Measurements from ENCODE around the gene TTC24. TPM values are rescaled to one million over a fixed set of nuclear protein-coding genes. Genes with fewer than 3 reads are reported as not detected.

The TTC24 gene
- total and polyA plus RNA-seq, 4 donors, result 0.12 to 0.31 (median 0.23) TPM; not detected in 1

DNA sequence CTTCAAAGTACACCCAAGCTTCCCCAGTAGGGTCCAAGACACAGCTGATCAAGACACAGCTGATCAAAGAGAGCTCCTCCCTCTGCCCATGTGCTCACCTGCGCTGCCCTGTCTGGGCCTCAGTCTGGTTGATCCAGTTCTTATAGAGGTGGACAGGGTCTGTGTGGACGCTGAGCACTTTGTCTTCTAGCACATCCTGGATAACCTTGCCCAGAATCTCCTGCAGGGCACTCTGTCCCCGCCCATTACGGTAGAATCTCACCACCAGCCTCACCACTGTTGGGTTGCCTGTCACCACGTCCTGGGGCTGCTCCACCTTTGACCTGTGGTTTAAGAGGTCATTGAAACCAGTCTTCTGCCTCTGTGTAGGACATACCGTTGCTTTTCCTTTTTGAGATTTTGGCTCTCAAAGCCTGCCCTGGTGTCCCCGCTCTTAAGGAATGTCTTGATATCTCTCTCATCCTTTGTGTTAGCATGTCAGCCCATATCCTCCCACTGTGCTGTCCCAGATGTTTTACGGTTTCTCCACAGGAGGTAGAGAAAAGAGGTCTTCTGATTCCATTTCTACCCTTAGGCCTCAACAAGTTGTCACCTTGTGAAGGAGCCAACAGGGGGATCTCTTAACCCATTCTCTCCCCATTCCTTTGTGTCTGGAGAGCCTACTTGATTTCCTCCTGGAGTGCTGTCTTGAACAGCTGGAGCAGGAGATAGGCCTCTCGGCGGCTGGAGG is 40.6 kb upstream of the TTC24 start:
- Histone ChIP-seq H3K27me3 (ENCODE audit: control insufficient read depth in 3 of 3, insufficient read depth in 3 of 3, low read length in 2 of 3) (no peaks in the 10 kb centered on the region), H3K9ac (ENCODE audit: insufficient read depth in 1 of 2, low read length in 2 of 2) (no peak overlapping the region), H3K9me3 (ENCODE audit: control insufficient read depth in 4 of 4, insufficient read depth in 3 of 4, low read length in 3 of 4) (no peaks in the 10 kb centered on the region), H3K4me3 (no peak overlapping the region), H3K36me3 (ENCODE audit: control insufficient read depth in 4 of 4, insufficient read depth in 4 of 4, low read length in 4 of 4) (peaks cover 0 to 5% (median 2%) of the 10 kb centered on the region in 4 donors), H3K27ac (ENCODE audit: low read depth in 1 of 2, low read length in 1 of 2) (no peak overlapping the region), H3K4me1 (ENCODE audit: control insufficient read depth in 5 of 5, insufficient read depth in 5 of 5, low read length in 5 of 5) (no peaks in the 10 kb centered on the region)
- TF ChIP-seq, protein P1, sequence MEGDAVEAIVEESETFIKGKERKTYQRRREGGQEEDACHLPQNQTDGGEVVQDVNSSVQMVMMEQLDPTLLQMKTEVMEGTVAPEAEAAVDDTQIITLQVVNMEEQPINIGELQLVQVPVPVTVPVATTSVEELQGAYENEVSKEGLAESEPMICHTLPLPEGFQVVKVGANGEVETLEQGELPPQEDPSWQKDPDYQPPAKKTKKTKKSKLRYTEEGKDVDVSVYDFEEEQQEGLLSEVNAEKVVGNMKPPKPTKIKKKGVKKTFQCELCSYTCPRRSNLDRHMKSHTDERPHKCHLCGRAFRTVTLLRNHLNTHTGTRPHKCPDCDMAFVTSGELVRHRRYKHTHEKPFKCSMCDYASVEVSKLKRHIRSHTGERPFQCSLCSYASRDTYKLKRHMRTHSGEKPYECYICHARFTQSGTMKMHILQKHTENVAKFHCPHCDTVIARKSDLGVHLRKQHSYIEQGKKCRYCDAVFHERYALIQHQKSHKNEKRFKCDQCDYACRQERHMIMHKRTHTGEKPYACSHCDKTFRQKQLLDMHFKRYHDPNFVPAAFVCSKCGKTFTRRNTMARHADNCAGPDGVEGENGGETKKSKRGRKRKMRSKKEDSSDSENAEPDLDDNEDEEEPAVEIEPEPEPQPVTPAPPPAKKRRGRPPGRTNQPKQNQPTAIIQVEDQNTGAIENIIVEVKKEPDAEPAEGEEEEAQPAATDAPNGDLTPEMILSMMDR (IDR thresholded peaks at IDR 0.05; ENCODE audit: control extremely low read depth, extremely low read depth), result no peak
- WGBS, 2 donors, result 90 to 91% methylated on average over 10 of the region's 10 CpGs
- no peak for ATAC-seq (ENCODE audit: insufficient read depth, low FRiP score)
- DNase-seq, result no peak

DNA sequence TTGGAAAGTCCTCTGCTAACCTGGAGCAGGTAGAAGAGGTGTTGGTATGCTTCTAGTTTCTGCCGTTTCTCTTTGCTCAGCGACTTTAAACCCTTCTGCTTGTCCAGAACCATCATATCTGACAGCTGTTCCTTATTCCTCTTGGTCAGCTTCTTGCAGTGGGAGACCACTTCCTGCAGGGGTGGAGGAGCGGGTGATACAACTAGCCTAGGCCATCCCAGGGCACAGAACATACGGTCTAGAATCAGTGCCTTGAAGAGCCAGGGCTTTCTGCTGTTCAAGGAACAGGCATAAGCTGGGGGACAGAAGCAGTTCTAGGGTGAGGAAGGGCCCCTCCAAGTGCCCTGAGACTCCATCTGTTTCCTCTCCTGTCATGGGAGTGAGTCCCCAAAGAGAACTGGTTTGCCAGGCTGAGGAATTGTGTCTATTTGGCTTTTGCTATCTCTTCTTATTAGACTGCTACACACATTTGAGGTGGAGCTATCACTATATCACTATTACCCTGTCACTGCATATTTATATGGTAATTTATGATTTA is 39.6 kb upstream of the TTC24 start:
- Histone ChIP-seq H3K27me3 (ENCODE audit: control insufficient read depth in 3 of 3, insufficient read depth in 3 of 3, low read length in 2 of 3) (no peaks in the 10 kb centered on the region), H3K36me3 (ENCODE audit: control insufficient read depth in 4 of 4, insufficient read depth in 4 of 4, low read length in 4 of 4) (peaks cover 0 to 5% (median 0%) of the 10 kb centered on the region in 4 donors), H3K9me3 (ENCODE audit: control insufficient read depth in 4 of 4, insufficient read depth in 3 of 4, low read length in 3 of 4) (no peaks in the 10 kb centered on the region), H3K4me1 (ENCODE audit: control insufficient read depth in 5 of 5, insufficient read depth in 5 of 5, low read length in 5 of 5) (no peaks in the 10 kb centered on the region), H3K27ac (ENCODE audit: low read depth in 1 of 2, low read length in 1 of 2) (no peak overlapping the region), H3K4me3 (no peak overlapping the region), H3K9ac (ENCODE audit: insufficient read depth in 1 of 2, low read length in 2 of 2) (no peak overlapping the region)
- WGBS, 2 donors, result 38 to 72% methylated on average over 4 of the region's 4 CpGs
- ATAC-seq (ENCODE audit: insufficient read depth, low FRiP score) (no peak), DNase-seq (no peak)
- TF ChIP-seq, protein P1 (IDR thresholded peaks at IDR 0.05; ENCODE audit: control extremely low read depth, extremely low read depth), result no peak

DNA sequence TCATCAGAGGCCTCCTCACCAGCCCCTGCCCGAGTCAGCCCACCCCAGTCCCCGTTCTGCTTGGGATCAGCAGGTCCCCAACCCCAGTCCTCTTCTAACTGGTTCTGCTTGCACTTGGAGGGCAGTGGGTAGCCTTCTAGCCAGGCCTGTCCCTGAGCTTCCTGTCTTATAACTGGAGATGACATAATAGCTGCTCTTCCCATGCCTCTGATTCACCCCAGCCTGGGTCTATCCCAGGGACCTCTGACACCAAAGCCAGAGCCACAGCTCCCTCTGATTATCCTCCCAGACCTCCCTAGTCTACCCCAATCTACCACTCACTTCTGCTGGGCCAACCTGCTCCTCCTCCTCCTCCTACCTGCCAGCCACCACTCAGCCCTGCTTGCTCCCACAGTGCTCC is 38.6 kb upstream of the TTC24 start:
- Histone ChIP-seq H3K9ac (ENCODE audit: insufficient read depth in 1 of 2, low read length in 2 of 2) (no peak overlapping the region), H3K4me3 (no peak overlapping the region), H3K4me1 (ENCODE audit: control insufficient read depth in 5 of 5, insufficient read depth in 5 of 5, low read length in 5 of 5) (no peaks in the 10 kb centered on the region), H3K27me3 (ENCODE audit: control insufficient read depth in 3 of 3, insufficient read depth in 3 of 3, low read length in 2 of 3) (no peaks in the 10 kb centered on the region), H3K27ac (ENCODE audit: low read depth in 1 of 2, low read length in 1 of 2) (no peak overlapping the region), H3K36me3 (ENCODE audit: control insufficient read depth in 4 of 4, insufficient read depth in 4 of 4, low read length in 4 of 4) (peaks cover 0 to 5% (median 0%) of the 10 kb centered on the region in 4 donors), H3K9me3 (ENCODE audit: control insufficient read depth in 4 of 4, insufficient read depth in 3 of 4, low read length in 3 of 4) (no peaks in the 10 kb centered on the region)
- WGBS, 2 donors, result 84 to 100% methylated on average over 2 of the region's 2 CpGs
- no peak for DNase-seq
- no peak for ATAC-seq (ENCODE audit: insufficient read depth, low FRiP score)
- TF ChIP-seq, protein P1 (IDR thresholded peaks at IDR 0.05; ENCODE audit: control extremely low read depth, extremely low read depth), result no peak
